Subcutaneous abdominal adipose tissue (tissue), 5 donors: Measurements from ENCODE around the gene ENTPD6.
A peak's percentile ranks its signal among the peaks of the same experiment; 100 is the strongest.

Experiments used
- H3K27ac ChIP-seq: one replicate; pipeline ENCODE4 v1.7.0; 2013; ENCODE audit warnings: low read depth, mild to moderate bottlenecking, inconsistent platforms, low read length, moderate library complexity
- H3K27me3 ChIP-seq, 5 donors: one replicate each; pipeline ENCODE4 v1.7.0; 2013; ENCODE audit warnings: low read length in 5 of 5, inconsistent platforms in 1 of 5; ENCODE audit not compliant: control insufficient read depth in 5 of 5, insufficient read depth in 4 of 5
- H3K36me3 ChIP-seq, 5 donors: one replicate each; pipeline ENCODE4 v1.7.0; 2013; ENCODE audit warnings: low read length in 5 of 5; ENCODE audit not compliant: control insufficient read depth in 5 of 5, insufficient read depth in 5 of 5
- H3K4me1 ChIP-seq, 5 donors: one replicate each; pipeline ENCODE4 v1.7.0; 2013; ENCODE audit warnings: low read length in 5 of 5, mild to moderate bottlenecking in 3 of 5, moderate library complexity in 1 of 5; ENCODE audit not compliant: control insufficient read depth in 5 of 5, insufficient read depth in 5 of 5
- H3K4me3 ChIP-seq, 5 donors: one replicate each; pipeline ENCODE4 v1.7.0; 2013; ENCODE audit warnings: low read length in 5 of 5, low read depth in 1 of 5
- H3K9ac ChIP-seq, 5 donors: one replicate each; pipeline ENCODE4 v1.7.0; 2013; ENCODE audit warnings: low read length in 5 of 5, mild to moderate bottlenecking in 4 of 5, moderate library complexity in 3 of 5
- H3K9me3 ChIP-seq, 5 donors: one replicate each; pipeline ENCODE4 v1.7.0; 2013; ENCODE audit warnings: low read length in 5 of 5; ENCODE audit not compliant: control insufficient read depth in 5 of 5
- donor health status: healthy.
- donor health status: healthy.
- donor health status: healthy.
- donor health status: healthy.
- donor health status: healthy.

The ENTPD6 gene

GRCh38 chr20:25217161-25218108 is 21.9 kb downstream of the ENTPD6 start:
- Histone ChIP-seq H3K4me3 (no peak overlapping the region), H3K9me3 (no peaks in the 10 kb centered on the region), H3K36me3 (peaks cover 4 to 80% (median 78%) of the 10 kb centered on the region in 5 donors), H3K4me1 (peaks cover 0 to 17% (median 12%) of the 10 kb centered on the region in 5 donors), H3K9ac (no peak overlapping the region), H3K27ac (no peak overlapping the region), H3K27me3 (no peaks in the 10 kb centered on the region)

DNA sequence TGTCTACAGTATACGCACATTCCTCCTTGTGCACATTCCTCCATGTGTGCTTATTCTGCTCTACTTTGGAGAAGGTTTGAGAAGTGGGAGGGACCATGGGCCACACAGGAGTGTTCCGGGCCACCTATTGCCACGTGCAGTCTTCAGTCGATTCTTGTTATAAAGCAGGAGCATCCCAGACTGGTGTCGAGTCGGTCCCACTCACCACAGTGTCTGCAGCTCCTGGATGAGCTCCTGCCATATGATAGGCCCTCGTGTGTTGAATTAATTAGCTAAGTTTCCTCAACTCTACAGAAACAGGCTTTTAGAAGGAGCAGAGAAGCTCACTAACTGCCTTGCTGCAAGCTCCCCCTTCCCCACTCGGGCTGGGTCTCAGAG is 22.6 kb downstream of the ENTPD6 start:
- Histone ChIP-seq H3K9me3 (no peaks in the 10 kb centered on the region), H3K4me1 (peaks cover 0 to 18% (median 12%) of the 10 kb centered on the region in 5 donors), H3K27ac (no peak overlapping the region), H3K36me3 (peaks cover 4 to 78% (median 74%) of the 10 kb centered on the region in 5 donors), H3K9ac (no peak overlapping the region), H3K4me3 (no peak overlapping the region), H3K27me3 (no peaks in the 10 kb centered on the region)

GRCh38 chr20:25218492-25218891 is 23.0 kb downstream of the ENTPD6 start:
- Histone ChIP-seq H3K27ac (no peak overlapping the region), H3K4me1 (peaks cover 0 to 18% (median 12%) of the 10 kb centered on the region in 5 donors), H3K36me3 (peaks cover 4 to 77% (median 70%) of the 10 kb centered on the region in 5 donors)

DNA sequence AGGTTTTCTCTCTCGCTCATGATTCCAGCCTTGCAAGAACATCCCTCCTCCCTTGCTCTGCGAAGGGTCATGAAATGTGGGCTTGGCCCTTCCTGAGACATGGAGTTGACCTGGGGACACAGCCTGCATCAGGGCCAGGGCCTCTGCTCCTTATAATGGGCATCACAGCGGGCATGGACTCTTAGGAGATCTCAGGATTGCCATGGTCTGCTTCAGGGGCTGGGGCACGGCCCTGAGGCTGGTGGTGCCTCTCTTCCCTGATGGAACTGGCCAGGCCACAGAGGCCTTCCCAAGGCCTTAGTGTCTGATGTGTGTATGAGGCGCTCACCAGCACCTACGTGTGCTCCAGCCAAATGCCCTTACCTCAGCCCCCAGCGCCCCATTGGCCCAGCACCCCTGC is 23.9 kb downstream of the ENTPD6 start:
- Histone ChIP-seq H3K4me3 (no peak overlapping the region), H3K9me3 (no peaks in the 10 kb centered on the region), H3K9ac (no peak overlapping the region), H3K4me1 (peaks cover 0 to 18% (median 12%) of the 10 kb centered on the region in 5 donors), H3K27ac (no peak overlapping the region), H3K27me3 (no peaks in the 10 kb centered on the region), H3K36me3 (peaks cover 4 to 73% (median 67%) of the 10 kb centered on the region in 5 donors)

More at GRCh38 chr20:25218492-25218891, 23.0 kb downstream of the ENTPD6 start:
- no peaks in the 10 kb centered on the region for H3K27me3 ChIP-seq
- H3K9me3 ChIP-seq: no peaks in the 10 kb centered on the region
- H3K9ac ChIP-seq: no peak overlapping the region
- no peak overlapping the region for H3K4me3 ChIP-seq

- Histone ChIP-seq H3K4me3 (no peak overlapping the region), H3K4me1 (peaks cover 0 to 18% (median 12%) of the 10 kb centered on the region in 5 donors), H3K9me3 (no peaks in the 10 kb centered on the region), H3K9ac (no peak overlapping the region), H3K27me3 (no peaks in the 10 kb centered on the region), H3K36me3 (peaks cover 2 to 73% (median 62%) of the 10 kb centered on the region in 5 donors), H3K27ac (no peak overlapping the region)
Measured at GRCh38 chr20:25220021-25220730, 24.7 kb downstream of the ENTPD6 start.

DNA sequence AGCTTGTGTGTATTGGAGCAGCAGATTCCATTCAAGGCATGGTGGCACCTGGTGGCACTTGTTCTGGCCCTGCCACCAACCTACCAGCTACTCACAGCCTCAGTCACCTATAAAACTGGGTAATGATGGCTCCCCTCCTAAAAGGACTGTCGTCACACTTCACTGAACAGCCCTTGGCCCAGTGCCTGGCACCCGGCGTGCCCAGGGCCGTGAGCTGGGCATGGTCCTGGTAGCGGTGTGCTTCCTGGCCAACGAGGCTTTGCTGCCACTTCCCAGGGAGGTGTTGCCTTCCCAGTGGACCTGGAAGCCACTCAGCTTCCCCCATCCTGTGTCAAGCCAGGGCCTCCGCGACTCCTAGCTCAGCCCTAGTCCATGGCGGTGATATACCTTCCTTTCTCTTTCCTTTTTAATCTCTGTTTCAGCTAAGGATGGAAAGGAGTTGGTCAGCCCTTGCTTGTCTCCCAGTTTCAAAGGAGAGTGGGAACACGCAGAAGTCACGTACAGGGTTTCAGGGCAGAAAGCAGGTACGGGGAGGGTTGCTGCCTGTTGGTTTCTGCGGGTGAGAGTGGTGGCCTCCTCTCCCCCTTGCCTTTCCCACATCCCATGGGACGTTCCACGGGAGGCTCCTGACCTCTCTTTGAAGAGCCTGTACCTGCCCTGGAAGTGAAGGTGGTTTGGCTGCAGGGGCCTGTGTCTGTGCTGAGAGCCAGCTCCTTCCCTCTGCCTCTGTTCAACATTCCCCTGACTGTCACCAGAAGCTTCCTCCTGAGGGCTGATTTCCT is 25.5 kb downstream of the ENTPD6 start:
- no peak overlapping the region for H3K27ac ChIP-seq
- H3K36me3 ChIP-seq: peaks cover 0 to 73% (median 60%) of the 10 kb centered on the region in 5 donors
- H3K4me1 ChIP-seq: peaks cover 0 to 18% (median 12%) of the 10 kb centered on the region in 5 donors
- no peak overlapping the region for H3K4me3 ChIP-seq
- no peak overlapping the region for H3K9ac ChIP-seq
- H3K9me3 ChIP-seq: no peaks in the 10 kb centered on the region
- no peaks in the 10 kb centered on the region for H3K27me3 ChIP-seq

GRCh38 chr20:25221592-25222460 is 26.3 kb downstream of the ENTPD6 start:
- Histone ChIP-seq H3K9me3 (no peaks in the 10 kb centered on the region), H3K4me3 (no peak overlapping the region), H3K27me3 (no peaks in the 10 kb centered on the region), H3K27ac (no peak overlapping the region), H3K4me1 (peaks cover 0 to 22% (median 18%) of the 10 kb centered on the region in 5 donors), H3K9ac (peak overlapping the region in 1 of 5 donors; percentile 3), H3K36me3 (peaks cover 0 to 67% (median 53%) of the 10 kb centered on the region in 5 donors)

- Histone ChIP-seq H3K36me3 (peaks cover 0 to 59% (median 45%) of the 10 kb centered on the region in 5 donors), H3K27ac (no peak overlapping the region), H3K4me1 (peaks cover 4 to 30% (median 25%) of the 10 kb centered on the region in 5 donors), H3K4me3 (no peak overlapping the region), H3K9ac (no peak overlapping the region), H3K27me3 (no peaks in the 10 kb centered on the region), H3K9me3 (no peaks in the 10 kb centered on the region)
Measured at GRCh38 chr20:25222461-25223178, 27.1 kb downstream of the ENTPD6 start.
